22Rv1 (cell line): ENCODE results near the gene UBE2E1.

Source experiments
- CTCF ChIP-seq: fragments of 450-650 bp; IDR thresholded peaks from 2 replicates; pipeline ENCODE4 v1.5.1; 2017; ENCODE audit warnings: mild to moderate bottlenecking
- ZFX ChIP-seq: fragments of 450-650 bp; IDR thresholded peaks from 2 replicates; pipeline ENCODE4 v1.6.1; 2017; ENCODE audit warnings: antibody characterized with exemption, borderline replicate concordance

GRCh38 chr3:23791678-23792077 is 14.1 kb upstream of the UBE2E1 start:
- TF ChIP-seq CTCF (no peak), ZFX (no peak)
